GM20000 (cell line): ENCODE measurements around the gene TRAPPC8.

Experiments used
- DNase-seq: peaks from one replicate; pipeline ENCODE4 v3.0.0; 2012; ENCODE audit warnings: low spot score
- TF ChIP-seq, protein P1 (sequence below): IDR thresholded peaks from 2 replicates; pipeline ENCODE4 v1.5.1; 2012; ENCODE audit warnings: mild to moderate bottlenecking, control low read depth; ENCODE audit errors: extremely low read depth, missing control alignments

The TRAPPC8 gene

GRCh38 chr18:31876707-31877106 lies 66.2 kb downstream of the TRAPPC8 start:
- TF ChIP-seq, protein P1, sequence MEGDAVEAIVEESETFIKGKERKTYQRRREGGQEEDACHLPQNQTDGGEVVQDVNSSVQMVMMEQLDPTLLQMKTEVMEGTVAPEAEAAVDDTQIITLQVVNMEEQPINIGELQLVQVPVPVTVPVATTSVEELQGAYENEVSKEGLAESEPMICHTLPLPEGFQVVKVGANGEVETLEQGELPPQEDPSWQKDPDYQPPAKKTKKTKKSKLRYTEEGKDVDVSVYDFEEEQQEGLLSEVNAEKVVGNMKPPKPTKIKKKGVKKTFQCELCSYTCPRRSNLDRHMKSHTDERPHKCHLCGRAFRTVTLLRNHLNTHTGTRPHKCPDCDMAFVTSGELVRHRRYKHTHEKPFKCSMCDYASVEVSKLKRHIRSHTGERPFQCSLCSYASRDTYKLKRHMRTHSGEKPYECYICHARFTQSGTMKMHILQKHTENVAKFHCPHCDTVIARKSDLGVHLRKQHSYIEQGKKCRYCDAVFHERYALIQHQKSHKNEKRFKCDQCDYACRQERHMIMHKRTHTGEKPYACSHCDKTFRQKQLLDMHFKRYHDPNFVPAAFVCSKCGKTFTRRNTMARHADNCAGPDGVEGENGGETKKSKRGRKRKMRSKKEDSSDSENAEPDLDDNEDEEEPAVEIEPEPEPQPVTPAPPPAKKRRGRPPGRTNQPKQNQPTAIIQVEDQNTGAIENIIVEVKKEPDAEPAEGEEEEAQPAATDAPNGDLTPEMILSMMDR: no peak
- DNase-seq: no peak

GRCh38 chr18:31875301-31875700 lies 67.6 kb downstream of the TRAPPC8 start:
- TF ChIP-seq, protein P1: no peak
- no peak for DNase-seq

GRCh38 chr18:31863103-31863502 lies 79.8 kb downstream of the TRAPPC8 start:
- no peak for DNase-seq
- TF ChIP-seq, protein P1: no peak

- DNase-seq: no peak
- TF ChIP-seq, protein P1: no peak
Measured at GRCh38 chr18:31860488-31860887, 82.4 kb downstream of the TRAPPC8 start.

GRCh38 chr18:31857526-31858106 lies 85.3 kb downstream of the TRAPPC8 start:
- TF ChIP-seq, protein P1: no peak
- DNase-seq: no peak

GRCh38 chr18:31850844-31851243 lies 92.1 kb downstream of the TRAPPC8 start:
- no peak for DNase-seq
- TF ChIP-seq, protein P1: no peak

DNA sequence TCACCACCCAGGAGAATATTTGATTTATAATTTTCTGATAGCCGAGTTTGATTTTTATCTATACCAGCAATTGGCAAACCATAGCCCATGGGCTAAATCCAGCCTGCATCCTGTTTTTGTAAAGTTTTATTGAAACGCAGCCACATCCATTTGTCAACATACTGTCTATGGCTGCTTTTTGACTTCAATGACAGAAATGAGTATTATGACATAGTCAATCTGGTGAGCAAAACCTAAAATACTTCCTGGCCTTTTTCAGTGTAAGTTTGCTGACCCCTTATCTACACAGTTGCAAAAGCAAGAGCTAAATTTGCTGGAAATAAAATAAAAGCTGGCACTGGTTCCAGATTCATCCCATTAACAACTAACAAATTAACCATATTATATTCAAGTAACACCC lies 102.4 kb downstream of the TRAPPC8 start:
- TF ChIP-seq, protein P1: no peak
- no peak for DNase-seq
